GM12878 (cell line): Measurements from ENCODE around the gene FILIP1L. TPM values are rescaled to one million over a fixed set of nuclear protein-coding genes. Genes with fewer than 3 reads are reported as not detected.
A peak's percentile ranks its signal among the peaks of the same experiment; 100 is the strongest.

Source experiments
- ATF2 ChIP-seq: IDR thresholded peaks from 2 replicates; pipeline ENCODE4 v1.6.1; 2012; ENCODE audit warnings: low read length, inconsistent platforms
- CBX5 ChIP-seq: sonication (generic); IDR thresholded peaks from 2 replicates; pipeline ENCODE4 v1.6.1; 2016; ENCODE audit warnings: low read depth, moderate library complexity, mild to moderate bottlenecking, inconsistent platforms
- CUX1 ChIP-seq: IDR thresholded peaks from 2 replicates; pipeline ENCODE4 v1.6.1; 2012; ENCODE audit warnings: improper control_type of control experiment, low read depth, low read length; ENCODE audit not compliant: insufficient replicate concordance
- DPF2 ChIP-seq: fragments of 450-650 bp; IDR thresholded peaks from 2 replicates; pipeline ENCODE4 v1.6.1; 2017; ENCODE audit warnings: mild to moderate bottlenecking
- MLLT1 ChIP-seq: fragments of 450-650 bp; IDR thresholded peaks from 2 replicates; pipeline ENCODE4 v1.6.1; 2016; ENCODE audit warnings: mild to moderate bottlenecking
- MTA2 ChIP-seq: fragments of 450-650 bp; IDR thresholded peaks from 2 replicates; pipeline ENCODE4 v1.6.1; 2016; ENCODE audit warnings: low read depth, mild to moderate bottlenecking, moderate library complexity
- NR2C2 ChIP-seq: IDR thresholded peaks from 2 replicates; pipeline ENCODE4 v1.6.1; 2011; ENCODE audit warnings: borderline replicate concordance, low read depth; ENCODE audit not compliant: control insufficient read depth, insufficient read length
- PRDM15 ChIP-seq: fragments of 450-650 bp; formaldehyde crosslinking; IDR thresholded peaks from 2 replicates; pipeline ENCODE4 v1.4.0; 2020; ENCODE audit warnings: mild to moderate bottlenecking, moderate library complexity
- SPI1 ChIP-seq: IDR thresholded peaks from 2 replicates; pipeline ENCODE4 v1.6.1; 2011; ENCODE audit warnings: low read depth, mild to moderate bottlenecking, low read length, moderate library complexity, borderline replicate concordance; ENCODE audit not compliant: insufficient read depth
- TCF12 ChIP-seq: IDR thresholded peaks from 2 replicates; pipeline ENCODE4 v1.6.1; 2011; ENCODE audit warnings: low read depth, mild to moderate bottlenecking, low read length
- YY1 ChIP-seq: IDR thresholded peaks from 2 replicates; pipeline ENCODE4 v1.6.1; 2011; ENCODE audit warnings: low read depth, mild to moderate bottlenecking, low read length
- ZNF687 ChIP-seq: fragments of 450-650 bp; IDR thresholded peaks from 2 replicates; pipeline ENCODE4 v1.6.1; 2017; ENCODE audit warnings: mild to moderate bottlenecking, moderate library complexity
- polyA plus RNA-seq, 11 experiments: library from polyadenylated mRNA; depleted of rRNA in 4 of 11; unstranded in 6 of 11; stranded (reverse) in 5 of 11; fragments of >200 nt; fragmentation: Nextera tagmentation in 4 of 11; fragmentation: Illumina TruSeq in 1 of 11; extraction: Ambion mirVana in 4 of 11; extraction: Trizol in 1 of 11; gene quantifications; 1 replicate in 1 of 11; 2 replicates in 10 of 11; pipeline versions ENCODE4 v1.2.1 to v1.2.3, GENCODE V29; 2011 to 2016; ENCODE audit warnings: inconsistent platforms in 2 of 11, missing spikeins in 2 of 11, low read depth in 1 of 11
- total RNA-seq, 4 experiments: library from RNA; depleted of rRNA in 3 of 4; stranded (reverse); fragments of >200 nt in 3 of 4; fragmentation: Illumina TruSeq in 1 of 4; extraction: Trizol in 1 of 4; gene quantifications; 2 replicates each; pipeline versions ENCODE4 v1.2.1 to v1.2.3, GENCODE V29; 2013 to 2021

FILIP1L gene
- total and polyA plus RNA-seq, 10 of the 15 experiments (the other 5 are each of a cell fraction or from before 2014, with no cell fraction given) = 0.24 to 6.1 (median 3.5) TPM

- TF ChIP-seq CUX1 (no peak), TCF12 (no peak), ATF2 (no peak), DPF2 (0 out of 2 replicates have a peak, but pooled peaks have one; percentile 41), PRDM15 (CRISPR knock-in tag) (no peak), MTA2 (peak; percentile 75), NR2C2 (no peak), YY1 (no peak), SPI1 (no peak), CBX5 (no peak), MLLT1 (no peak), ZNF687 (no peak)
Measured at GRCh38 chr3:99901200-99901926, 212.9 kb downstream of the FILIP1L start (continued).
